Urothelium cell line (cell line): ENCODE data around the gene CPT2.

Experiments used
- DNase-seq: peaks from one replicate; pipeline ENCODE4 v3.0.0; 2011; ENCODE audit warnings: low spot score, mixed read lengths
- FAIRE-seq: peaks from 2 replicates; lab custom pipeline; 2011; peaks lifted over from hg19 to GRCh38; lab: Jason Lieb, UNC

The CPT2 gene

GRCh38 chr1:53214376-53214940 is 17.8 kb downstream of the CPT2 start:
- FAIRE-seq = no peak
- no peak for DNase-seq

- FAIRE-seq (no peak), DNase-seq (no peak)
These were observed 21.6 kb downstream of the CPT2 start for GRCh38 chr1:53218201-53218600.

GRCh38 chr1:53219711-53220110 is 23.1 kb downstream of the CPT2 start:
- no peak for DNase-seq
- no peak for FAIRE-seq

GRCh38 chr1:53220171-53220961 is 23.7 kb downstream of the CPT2 start, which contains the start of gene CZIB:
TSS of gene CZIB (minus strand) at chr1:53220634. CDS start at chr1:53220575, 59 bp downstream.
- DNase-seq (peak; percentile 95), FAIRE-seq (peak; percentile 79)

GRCh38 chr1:53220962-53221286 is 24.3 kb downstream of the CPT2 start:
- DNase-seq = no peak
- no peak for FAIRE-seq

- FAIRE-seq (no peak), DNase-seq (peak; percentile 8)
These were observed 41.0 kb downstream of the CPT2 start for GRCh38 chr1:53237638-53238037.

- peak; percentile 96 for FAIRE-seq
- DNase-seq = peak; percentile 97
These were observed 41.9 kb downstream of the CPT2 start, which contains the start of gene MAGOH for GRCh38 chr1:53238197-53239155. TSS of gene MAGOH (minus strand) at chr1:53238518. CDS start at chr1:53238448, 70 bp downstream.

- DNase-seq (no peak), FAIRE-seq (no peak)
These were observed 45.2 kb downstream of the CPT2 start for GRCh38 chr1:53241828-53242227.

GRCh38 chr1:53242381-53242780 is 45.8 kb downstream of the CPT2 start:
- DNase-seq = no peak
- FAIRE-seq = no peak

- DNase-seq (no peak), FAIRE-seq (no peak)
These were observed 47.5 kb downstream of the CPT2 start for GRCh38 chr1:53244141-53244540.

GRCh38 chr1:53246261-53247134 is 49.9 kb downstream of the CPT2 start:
- no peak for DNase-seq
- no peak for FAIRE-seq

GRCh38 chr1:53249706-53250105 is 53.1 kb downstream of the CPT2 start:
- no peak for DNase-seq
- no peak for FAIRE-seq

- FAIRE-seq (no peak), DNase-seq (no peak)
These were observed 53.7 kb downstream of the CPT2 start for GRCh38 chr1:53250325-53250724.

- DNase-seq (no peak), FAIRE-seq (no peak)
These were observed 57.5 kb downstream of the CPT2 start for GRCh38 chr1:53254011-53254640.

- DNase-seq = no peak
- FAIRE-seq = no peak
These were observed 58.4 kb downstream of the CPT2 start for GRCh38 chr1:53255031-53255430.

- no peak for DNase-seq
- no peak for FAIRE-seq
These were observed 60.2 kb downstream of the CPT2 start for GRCh38 chr1:53256511-53257453.

- DNase-seq = no peak
- no peak for FAIRE-seq
These were observed 60.9 kb downstream of the CPT2 start for GRCh38 chr1:53257454-53258081.

- FAIRE-seq (no peak), DNase-seq (no peak)
These were observed 61.6 kb downstream of the CPT2 start for GRCh38 chr1:53258216-53258615.
